ENCODE results near the gene KCNH4. TPM values are rescaled to one million over a fixed set of nuclear protein-coding genes. Genes with fewer than 3 reads are reported as not detected.

Gene KCNH4
- total and polyA plus RNA-seq, 2 donors = 0.05 to 0.09 TPM

DNA sequence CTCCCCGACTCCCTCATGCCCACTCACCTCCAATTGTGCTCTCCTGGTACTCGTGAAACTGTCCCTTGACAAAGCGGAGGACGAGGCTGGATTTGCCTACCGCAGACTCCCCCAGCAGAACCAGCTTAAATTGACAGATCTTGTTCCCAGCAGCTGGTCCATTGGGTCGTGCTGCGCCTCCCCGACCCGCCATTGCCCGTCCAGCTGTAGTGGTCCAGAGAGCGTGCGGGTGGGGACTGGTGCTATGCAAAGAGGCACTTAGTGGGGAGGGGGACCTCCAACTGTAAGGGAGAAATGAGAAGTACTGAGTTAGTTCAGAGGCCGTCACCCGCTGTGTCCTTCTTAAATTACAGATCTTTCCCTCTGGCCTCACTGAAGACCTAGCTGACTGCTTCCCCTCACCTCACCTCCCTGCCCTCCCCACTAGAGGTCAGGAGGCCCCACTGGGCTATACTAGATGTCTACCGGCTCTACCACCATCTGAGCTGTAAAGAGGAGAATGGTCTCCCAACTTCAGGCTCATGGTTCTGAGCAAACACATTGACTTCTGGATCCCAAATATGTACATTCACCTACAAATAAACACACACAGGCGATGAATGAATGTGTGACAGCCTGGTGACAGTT is 50.5 kb downstream of the KCNH4 start:
- Histone ChIP-seq H3K27me3 (ENCODE audit: control insufficient read depth in 2 of 2, insufficient read depth in 1 of 2, low read length in 1 of 2) (no peaks in the 10 kb centered on the region), H3K4me3 (ENCODE audit: low read length in 2 of 2) (no peak overlapping the region), H3K36me3 (ENCODE audit: control insufficient read depth in 2 of 2, insufficient read depth in 2 of 2, low read length in 1 of 2) (peaks cover 50 to 71% of the 10 kb centered on the region in 2 donors), H3K27ac (ENCODE audit: low read depth in 1 of 2, low read length in 1 of 2) (no peak overlapping the region), H3K9me3 (ENCODE audit: control insufficient read depth in 2 of 2, insufficient read depth in 1 of 2, low read length in 1 of 2) (no peaks in the 10 kb centered on the region), H3K4me1 (ENCODE audit: control insufficient read depth in 2 of 2, insufficient read depth in 2 of 2, low read length in 2 of 2) (peaks cover 29 to 33% of the 10 kb centered on the region in 2 donors)
- no peak for DNase-seq (ENCODE audit: low read depth in 6 of 9, low spot score in 9 of 9)
- WGBS = 98% methylated on average over 16 of the region's 16 CpGs

- Histone ChIP-seq H3K9me3 (ENCODE audit: control insufficient read depth in 2 of 2, insufficient read depth in 1 of 2, low read length in 1 of 2) (no peaks in the 10 kb centered on the region), H3K36me3 (ENCODE audit: control insufficient read depth in 2 of 2, insufficient read depth in 2 of 2, low read length in 1 of 2) (peaks cover 59 to 72% of the 10 kb centered on the region in 2 donors), H3K27ac (ENCODE audit: low read depth in 1 of 2, low read length in 1 of 2) (no peak overlapping the region), H3K4me3 (ENCODE audit: low read length in 2 of 2) (no peak overlapping the region), H3K4me1 (ENCODE audit: control insufficient read depth in 2 of 2, insufficient read depth in 2 of 2, low read length in 2 of 2) (peaks cover 26 to 28% of the 10 kb centered on the region in 2 donors), H3K27me3 (ENCODE audit: control insufficient read depth in 2 of 2, insufficient read depth in 1 of 2, low read length in 1 of 2) (no peaks in the 10 kb centered on the region)
- no peak for DNase-seq (ENCODE audit: low read depth in 6 of 9, low spot score in 9 of 9)
- WGBS = 97% methylated on average over 8 of the region's 8 CpGs
These were observed 51.7 kb downstream of the KCNH4 start for GRCh38 chr17:42129109-42129837.

GRCh38 chr17:42127414-42127813 is 53.5 kb downstream of the KCNH4 start:
- Histone ChIP-seq H3K9me3 (ENCODE audit: control insufficient read depth in 2 of 2, insufficient read depth in 1 of 2, low read length in 1 of 2) (no peaks in the 10 kb centered on the region), H3K36me3 (ENCODE audit: control insufficient read depth in 2 of 2, insufficient read depth in 2 of 2, low read length in 1 of 2) (peaks cover 65 to 72% of the 10 kb centered on the region in 2 donors), H3K4me1 (ENCODE audit: control insufficient read depth in 2 of 2, insufficient read depth in 2 of 2, low read length in 2 of 2) (peaks cover 9 to 11% of the 10 kb centered on the region in 2 donors), H3K4me3 (ENCODE audit: low read length in 2 of 2) (no peak overlapping the region), H3K27ac (ENCODE audit: low read depth in 1 of 2, low read length in 1 of 2) (no peak overlapping the region), H3K27me3 (ENCODE audit: control insufficient read depth in 2 of 2, insufficient read depth in 1 of 2, low read length in 1 of 2) (no peaks in the 10 kb centered on the region)
- WGBS = 90% methylated on average over 6 of the region's 6 CpGs
- DNase-seq (ENCODE audit: low read depth in 6 of 9, low spot score in 9 of 9) = no peak

- H3K4me1 ChIP-seq (ENCODE audit: control insufficient read depth in 2 of 2, insufficient read depth in 2 of 2, low read length in 2 of 2) = peaks cover 4 to 5% of the 10 kb centered on the region in 2 donors
- H3K9me3 ChIP-seq (ENCODE audit: control insufficient read depth in 2 of 2, insufficient read depth in 1 of 2, low read length in 1 of 2) = no peaks in the 10 kb centered on the region
- H3K36me3 ChIP-seq (ENCODE audit: control insufficient read depth in 2 of 2, insufficient read depth in 2 of 2, low read length in 1 of 2) = peaks cover 65 to 71% of the 10 kb centered on the region in 2 donors
- DNase-seq (ENCODE audit: low read depth in 6 of 9, low spot score in 9 of 9) = no peak
- 93% methylated on average over 3 of the region's 3 CpGs for WGBS
- H3K27me3 ChIP-seq (ENCODE audit: control insufficient read depth in 2 of 2, insufficient read depth in 1 of 2, low read length in 1 of 2) = no peaks in the 10 kb centered on the region
- no peak overlapping the region for H3K4me3 ChIP-seq (ENCODE audit: low read length in 2 of 2)
- H3K27ac ChIP-seq (ENCODE audit: low read depth in 1 of 2, low read length in 1 of 2) = no peak overlapping the region
These were observed 54.1 kb downstream of the KCNH4 start for GRCh38 chr17:42126836-42127235.

GRCh38 chr17:42125565-42125964 is 55.4 kb downstream of the KCNH4 start:
- WGBS = 98% methylated on average over 12 of the region's 12 CpGs
- no peak overlapping the region for H3K27ac ChIP-seq (ENCODE audit: low read depth in 1 of 2, low read length in 1 of 2)
- H3K4me1 ChIP-seq (ENCODE audit: control insufficient read depth in 2 of 2, insufficient read depth in 2 of 2, low read length in 2 of 2) = peaks cover 4 to 9% of the 10 kb centered on the region in 2 donors
- DNase-seq (ENCODE audit: low read depth in 6 of 9, low spot score in 9 of 9) = no peak
- no peak overlapping the region for H3K4me3 ChIP-seq (ENCODE audit: low read length in 2 of 2)
- peaks cover 55 to 60% of the 10 kb centered on the region in 2 donors for H3K36me3 ChIP-seq (ENCODE audit: control insufficient read depth in 2 of 2, insufficient read depth in 2 of 2, low read length in 1 of 2)
- H3K9me3 ChIP-seq (ENCODE audit: control insufficient read depth in 2 of 2, insufficient read depth in 1 of 2, low read length in 1 of 2) = no peaks in the 10 kb centered on the region
- H3K27me3 ChIP-seq (ENCODE audit: control insufficient read depth in 2 of 2, insufficient read depth in 1 of 2, low read length in 1 of 2) = no peaks in the 10 kb centered on the region

DNA sequence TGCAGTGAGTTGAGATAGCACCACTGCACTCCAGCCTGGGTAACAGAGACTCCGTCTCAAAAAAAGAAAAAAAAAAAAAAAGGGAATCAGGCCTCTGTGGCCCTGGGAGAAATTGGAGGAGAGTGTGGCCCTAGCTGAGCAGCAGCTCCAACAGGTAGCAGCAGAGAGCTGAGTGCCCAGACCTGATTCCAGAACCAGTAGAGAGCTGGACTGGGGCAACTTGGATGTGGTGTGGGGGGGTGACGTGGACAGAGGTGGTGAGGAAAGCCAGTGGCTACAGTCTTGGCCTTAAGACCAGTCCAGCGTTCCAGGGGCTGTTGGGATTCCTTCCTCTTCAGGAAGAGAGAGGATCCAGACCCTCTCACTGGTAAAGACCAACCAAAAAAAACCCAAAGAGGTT is 56.7 kb downstream of the KCNH4 start:
- Histone ChIP-seq H3K27me3 (ENCODE audit: control insufficient read depth in 2 of 2, insufficient read depth in 1 of 2, low read length in 1 of 2) (no peaks in the 10 kb centered on the region), H3K4me3 (ENCODE audit: low read length in 2 of 2) (no peak overlapping the region), H3K9me3 (ENCODE audit: control insufficient read depth in 2 of 2, insufficient read depth in 1 of 2, low read length in 1 of 2) (no peaks in the 10 kb centered on the region), H3K36me3 (ENCODE audit: control insufficient read depth in 2 of 2, insufficient read depth in 2 of 2, low read length in 1 of 2) (peaks cover 42 to 47% of the 10 kb centered on the region in 2 donors), H3K27ac (ENCODE audit: low read depth in 1 of 2, low read length in 1 of 2) (no peak overlapping the region), H3K4me1 (ENCODE audit: control insufficient read depth in 2 of 2, insufficient read depth in 2 of 2, low read length in 2 of 2) (peaks cover 4 to 16% of the 10 kb centered on the region in 2 donors)
- DNase-seq (ENCODE audit: low read depth in 6 of 9, low spot score in 9 of 9) = no peak
- 99% methylated on average over 3 of the region's 3 CpGs for WGBS

- Histone ChIP-seq H3K27ac (ENCODE audit: low read depth in 1 of 2, low read length in 1 of 2) (peak within 1 kb of the TSS in 1 of 2 donors; percentile 44), H3K27me3 (ENCODE audit: control insufficient read depth in 2 of 2, insufficient read depth in 1 of 2, low read length in 1 of 2) (no peaks in the 10 kb centered on the region), H3K9me3 (ENCODE audit: control insufficient read depth in 2 of 2, insufficient read depth in 1 of 2, low read length in 1 of 2) (no peaks in the 10 kb centered on the region), H3K36me3 (ENCODE audit: control insufficient read depth in 2 of 2, insufficient read depth in 2 of 2, low read length in 1 of 2) (peaks cover 26 to 36% of the 10 kb centered on the region in 2 donors), H3K4me3 (ENCODE audit: low read length in 2 of 2) (no peak within 1 kb of the TSS), H3K4me1 (ENCODE audit: control insufficient read depth in 2 of 2, insufficient read depth in 2 of 2, low read length in 2 of 2) (peaks cover 6 to 23% of the 10 kb centered on the region in 2 donors)
- WGBS = 97% methylated on average over 61 of the region's 61 CpGs
- DNase-seq (ENCODE audit: low read depth in 6 of 9, low spot score in 9 of 9) = no peak
These were observed 58.3 kb downstream of the KCNH4 start, which contains the start of gene HSPB9 for GRCh38 chr17:42122371-42123303. Gene HSPB9, plus strand, starts transcription at chr17:42122804. Its CDS starts 47 bp downstream, at chr17:42122851.

GRCh38 chr17:42120770-42121769 is 59.9 kb downstream of the KCNH4 start, which contains the start of gene KAT2A:
Gene KAT2A, minus strand, starts transcription at chr17:42121367. Its CDS starts 63 bp downstream, at chr17:42121304.
- no peaks in the 10 kb centered on the region for H3K9me3 ChIP-seq (ENCODE audit: control insufficient read depth in 2 of 2, insufficient read depth in 1 of 2, low read length in 1 of 2)
- peak within 1 kb of the TSS; percentile 52 to 81 for H3K4me3 ChIP-seq (ENCODE audit: low read length in 2 of 2)
- H3K27me3 ChIP-seq (ENCODE audit: control insufficient read depth in 2 of 2, insufficient read depth in 1 of 2, low read length in 1 of 2) = no peaks in the 10 kb centered on the region
- H3K27ac ChIP-seq (ENCODE audit: low read depth in 1 of 2, low read length in 1 of 2) = peak within 1 kb of the TSS in 1 of 2 donors; percentile 44
- peaks cover 6 to 27% of the 10 kb centered on the region in 2 donors for H3K4me1 ChIP-seq (ENCODE audit: control insufficient read depth in 2 of 2, insufficient read depth in 2 of 2, low read length in 2 of 2)
- 9% methylated on average over 57 of the region's 57 CpGs for WGBS
- peaks cover 21 to 26% of the 10 kb centered on the region in 2 donors for H3K36me3 ChIP-seq (ENCODE audit: control insufficient read depth in 2 of 2, insufficient read depth in 2 of 2, low read length in 1 of 2)
- peak in 7 of 9 donors; percentile 65 to 86 (median 79) for DNase-seq (ENCODE audit: low read depth in 6 of 9, low spot score in 9 of 9)

All from thymus (tissue), 11 donors.